NCI-H460 (cell line): ENCODE measurements around the gene CTNNA1. TPM values are rescaled to one million over a fixed set of nuclear protein-coding genes. Genes with fewer than 3 reads are reported as not detected.
A peak's percentile ranks its signal among the peaks of the same experiment; 100 is the strongest.
"Not testable (repeated sequence)": the region's sequence is repeated elsewhere in the genome, so short reads cannot be mapped to it uniquely, and the experiment has no call there.

ENCODE experiments used
- DNase-seq: peaks from one replicate; pipeline ENCODE4 v3.0.0-alpha.2; 2016; ENCODE audit warnings: low read depth; ENCODE audit errors: extremely low read depth
- polyA plus RNA-seq: library from polyadenylated mRNA; depleted of rRNA; stranded (reverse); fragments of >200 nt; gene quantifications from 2 replicates; pipeline ENCODE4 v1.2.3, GENCODE V29; 2014; cell fraction: nucleus; rRNA removed
- total RNA-seq: library from RNA; depleted of rRNA; stranded (reverse); fragments of >200 nt; shearing (Covaris generic); gene quantifications from 2 replicates; pipeline ENCODE4 v1.2.3, GENCODE V29; 2014; rRNA removed

CTNNA1 gene
- total RNA-seq, result 332 and 337 TPM in 2 replicates
- polyA plus RNA-seq, result 221 and 282 TPM in 2 replicates

GRCh38 chr5:138752951-138753793 lies at the start of gene CTNNA1:
TSS of gene CTNNA1 (plus strand) at chr5:138753425. CDS start at chr5:138781925, 28,500 bp downstream.
- DNase-seq, result peak; percentile 65

- DNase-seq, result not testable (repeated sequence)
Observed at GRCh38 chr5:138703777-138704176, 49.4 kb upstream of the CTNNA1 start.

DNA sequence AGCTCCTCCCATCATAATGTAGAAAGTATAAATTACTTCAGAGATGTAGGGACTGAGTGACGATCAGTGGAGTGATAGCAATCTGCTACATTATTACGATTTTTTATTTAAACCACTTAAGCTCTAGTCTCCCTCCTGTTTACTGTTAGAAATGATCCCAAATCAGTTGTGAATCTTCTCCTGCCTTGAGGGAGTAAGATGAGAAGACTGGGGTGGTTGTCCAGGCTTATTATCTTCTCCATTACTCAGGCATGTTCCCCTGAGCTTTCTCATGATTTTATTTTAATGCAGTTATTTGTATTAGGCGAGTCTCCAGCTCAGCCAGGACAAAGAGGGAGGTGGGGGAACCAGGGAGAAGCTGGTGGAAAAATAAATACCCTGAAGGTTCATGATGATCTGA lies 48.2 kb upstream of the CTNNA1 start:
- no peak for DNase-seq

GRCh38 chr5:138705567-138705966 lies 47.7 kb upstream of the CTNNA1 start:
- no peak for DNase-seq

DNA sequence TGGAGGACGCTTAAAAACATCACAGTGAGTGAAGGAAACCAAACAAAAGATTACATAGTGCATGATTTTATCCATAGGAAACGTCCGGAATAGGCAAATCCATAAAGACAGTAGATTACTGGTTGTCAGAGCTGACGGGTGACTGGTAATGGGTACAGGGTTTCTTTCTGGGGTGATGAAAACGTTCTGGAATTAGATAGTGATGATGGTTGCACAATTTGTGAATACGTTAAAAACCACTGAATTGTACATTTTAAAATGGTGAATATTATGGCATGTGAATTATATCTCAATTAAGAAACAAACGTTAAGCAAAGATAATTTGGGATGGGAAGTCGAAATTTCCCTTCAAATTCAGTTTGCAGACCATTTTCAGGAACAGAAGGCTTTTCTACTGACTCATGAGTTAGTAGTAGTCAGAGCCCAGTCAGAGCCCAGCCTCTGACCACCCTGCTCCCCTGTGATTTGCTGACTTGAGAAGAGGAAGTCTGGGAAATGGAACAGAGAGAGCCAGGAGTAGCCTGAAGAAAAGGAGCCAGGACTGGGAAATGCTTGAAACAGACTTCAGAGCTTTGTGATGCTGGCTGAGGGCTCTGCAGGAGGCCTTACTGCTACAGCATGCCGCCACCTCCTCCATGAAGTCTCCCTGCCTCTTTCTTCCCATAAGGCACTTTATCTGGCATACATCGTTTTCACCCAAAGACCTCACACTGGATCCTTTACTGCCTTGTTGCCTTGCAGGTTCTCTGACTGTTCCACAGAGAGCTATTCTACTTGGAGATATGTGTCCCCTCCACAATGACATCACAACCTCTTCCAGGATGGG lies 46.4 kb upstream of the CTNNA1 start:
- DNase-seq, result no peak

DNA sequence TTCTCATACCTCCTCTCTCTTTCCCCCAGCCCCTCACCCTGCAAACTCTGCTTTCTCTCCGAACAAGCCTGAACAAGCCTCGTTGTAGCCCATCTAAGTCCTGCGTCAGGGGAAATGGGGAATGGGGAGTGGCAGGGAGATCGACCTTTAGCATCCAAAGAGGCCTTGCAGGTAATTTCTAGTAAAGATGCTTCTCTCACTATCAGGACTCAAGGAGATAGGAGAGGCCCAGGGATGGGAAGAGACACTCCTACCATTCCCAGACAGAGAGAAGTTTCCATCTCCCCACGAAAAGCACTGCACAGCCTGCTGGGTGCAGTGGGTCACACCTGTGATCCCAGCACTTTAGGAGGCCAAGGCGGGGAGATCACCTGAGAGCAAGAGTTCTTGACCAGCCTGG lies 44.4 kb upstream of the CTNNA1 start:
- no peak for DNase-seq

DNA sequence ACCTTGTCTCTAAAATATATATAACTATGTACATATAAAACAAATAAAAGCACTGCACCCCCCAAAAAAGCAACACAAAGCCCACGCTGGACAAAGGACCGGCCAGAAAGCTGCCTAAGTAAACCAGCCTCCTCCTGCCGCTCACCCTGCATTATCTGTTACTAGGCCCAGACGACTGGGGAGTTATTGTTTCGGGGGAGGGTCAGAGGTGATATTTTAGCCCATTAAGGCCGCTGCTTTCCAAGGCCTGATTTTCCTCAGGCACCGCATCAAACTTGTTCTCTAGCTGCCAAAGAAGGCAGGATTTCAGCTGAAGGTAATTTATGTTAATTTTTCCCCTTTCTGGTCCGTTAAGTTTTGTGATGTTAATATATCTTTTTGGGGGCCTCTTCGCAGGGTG lies 44.0 kb upstream of the CTNNA1 start:
- no peak for DNase-seq

- DNase-seq, result no peak
Observed at GRCh38 chr5:138711087-138711486, 42.1 kb upstream of the CTNNA1 start.

DNA sequence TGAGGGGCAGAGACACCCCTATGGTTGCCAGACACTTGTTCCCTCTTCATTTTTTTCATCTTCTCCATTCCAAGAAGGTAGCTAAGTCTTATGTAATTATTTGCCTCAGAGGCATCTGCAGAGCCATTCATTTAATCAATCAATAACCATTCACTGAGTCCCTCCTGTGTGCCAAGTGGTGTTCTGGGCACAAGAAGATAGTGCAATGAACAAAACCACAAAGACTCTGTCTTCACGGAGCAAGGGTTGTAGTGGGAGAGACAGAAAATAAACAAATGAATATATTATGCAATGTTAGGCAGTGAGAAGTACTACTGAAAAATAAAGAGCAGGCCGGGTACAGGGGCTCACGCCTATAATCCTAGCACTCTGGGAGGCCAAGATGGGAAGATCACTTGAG lies 41.4 kb upstream of the CTNNA1 start:
- DNase-seq, result no peak

DNA sequence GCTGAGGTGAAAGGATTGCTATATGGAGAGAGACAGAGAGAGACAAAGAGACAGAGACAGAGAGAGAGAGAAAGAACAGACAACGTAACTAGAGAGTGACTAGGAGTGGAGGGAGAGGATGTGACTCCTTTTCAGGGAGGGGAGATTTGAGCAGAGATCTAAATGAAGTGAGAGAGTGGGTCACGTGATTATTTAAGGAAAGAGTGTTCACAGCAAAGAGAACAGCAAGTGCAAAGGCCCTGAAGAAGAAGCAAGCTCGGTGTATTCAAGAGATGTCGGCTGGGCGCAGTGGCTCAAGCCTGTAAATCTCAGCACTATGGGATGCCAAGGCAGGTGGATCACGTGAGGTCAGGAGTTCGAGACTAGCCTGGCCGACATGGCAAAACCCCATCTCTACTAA lies 40.9 kb upstream of the CTNNA1 start:
- DNase-seq, result no peak

- DNase-seq, result no peak
Observed at GRCh38 chr5:138712791-138713190, 40.4 kb upstream of the CTNNA1 start.

- DNase-seq, result no peak
Observed at GRCh38 chr5:138713247-138713646, 40.0 kb upstream of the CTNNA1 start.

GRCh38 chr5:138714694-138715093 lies 38.5 kb upstream of the CTNNA1 start:
- DNase-seq, result no peak

GRCh38 chr5:138715931-138716432 lies 37.2 kb upstream of the CTNNA1 start:
- DNase-seq, result not testable (repeated sequence)

DNA sequence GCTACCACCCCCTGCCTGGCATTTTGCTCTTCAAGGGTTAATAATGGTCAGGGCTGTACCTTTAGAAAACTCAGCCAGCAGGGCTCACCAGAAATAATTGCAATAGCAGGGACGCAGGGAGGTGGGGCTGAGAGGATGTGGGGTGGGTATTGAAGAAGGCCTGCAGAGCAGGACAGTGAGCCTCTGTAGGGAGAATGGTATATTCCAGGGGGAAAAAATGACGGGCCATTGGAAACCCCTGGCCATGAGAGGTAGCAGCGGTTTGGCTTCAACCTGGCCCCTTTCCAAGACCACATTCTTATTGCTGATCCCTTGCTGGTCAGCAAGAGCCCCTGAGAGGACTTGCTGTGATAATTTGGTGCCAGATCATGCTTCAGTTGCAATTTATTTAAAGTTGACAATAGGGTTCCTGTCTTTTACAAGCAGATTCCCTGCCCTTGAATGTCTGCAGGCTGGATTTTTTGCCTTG lies 36.7 kb upstream of the CTNNA1 start:
- no peak for DNase-seq

DNA sequence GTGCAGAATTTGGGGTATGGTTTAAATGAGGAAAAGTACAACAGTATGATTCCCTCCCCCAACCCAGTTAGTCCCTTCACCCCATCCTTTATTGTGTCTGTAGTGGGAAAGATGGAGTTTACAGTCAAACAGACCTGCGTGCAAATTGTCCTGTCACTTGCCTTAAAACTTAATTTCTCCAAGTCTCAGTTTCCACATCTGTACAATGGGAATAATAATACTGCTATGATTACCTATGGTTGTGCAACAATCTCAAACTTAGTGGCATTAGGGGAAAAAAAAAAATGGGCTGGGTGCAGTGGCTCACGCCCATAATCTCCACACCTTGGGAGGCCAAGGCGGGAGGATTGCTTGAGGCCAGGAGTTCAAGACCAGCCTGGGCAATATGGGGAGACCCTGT lies 35.8 kb upstream of the CTNNA1 start:
- no peak for DNase-seq

- DNase-seq, result no peak
Observed at GRCh38 chr5:138719811-138720210, 33.4 kb upstream of the CTNNA1 start.

DNA sequence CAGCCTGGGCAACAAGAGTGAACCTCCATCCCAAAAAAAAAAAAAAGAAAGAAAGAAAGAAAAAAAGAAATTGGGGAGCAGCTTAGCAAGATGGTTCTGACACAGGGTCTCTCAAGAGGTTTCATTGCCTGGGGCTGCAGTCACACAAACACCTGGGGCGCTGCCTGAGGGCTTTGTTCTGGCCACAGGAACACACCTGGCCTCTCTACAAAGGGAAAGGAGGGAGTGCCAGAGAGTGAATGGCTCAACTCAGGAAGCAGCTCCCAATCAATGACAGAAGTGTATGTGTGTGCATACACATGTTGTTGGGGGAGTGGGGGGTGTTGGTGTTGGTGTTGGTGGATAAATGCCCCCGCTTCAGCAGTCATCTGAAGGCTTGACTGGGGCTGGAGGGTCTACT lies 32.4 kb upstream of the CTNNA1 start:
- DNase-seq, result no peak

- DNase-seq, result no peak
Observed at GRCh38 chr5:138721979-138722378, 31.2 kb upstream of the CTNNA1 start.

- no peak for DNase-seq
Observed at GRCh38 chr5:138722544-138723177, 30.6 kb upstream of the CTNNA1 start.
